Hematopoietic multipotent progenitor cell treated with erythropoietin and hydrocortisone succinate and interleukin-3 and kit ligand, for 4 days (in vitro differentiated cells): Measurements from ENCODE around the gene PCDHB9.
"Not testable (repeated sequence)": the region's sequence is repeated elsewhere in the genome, so short reads cannot be mapped to it uniquely, and the experiment has no call there.

Experiments
- DNase-seq: peaks from one replicate; pipeline ENCODE4 v3.0.0-alpha.2; 2015

The PCDHB9 gene

DNA sequence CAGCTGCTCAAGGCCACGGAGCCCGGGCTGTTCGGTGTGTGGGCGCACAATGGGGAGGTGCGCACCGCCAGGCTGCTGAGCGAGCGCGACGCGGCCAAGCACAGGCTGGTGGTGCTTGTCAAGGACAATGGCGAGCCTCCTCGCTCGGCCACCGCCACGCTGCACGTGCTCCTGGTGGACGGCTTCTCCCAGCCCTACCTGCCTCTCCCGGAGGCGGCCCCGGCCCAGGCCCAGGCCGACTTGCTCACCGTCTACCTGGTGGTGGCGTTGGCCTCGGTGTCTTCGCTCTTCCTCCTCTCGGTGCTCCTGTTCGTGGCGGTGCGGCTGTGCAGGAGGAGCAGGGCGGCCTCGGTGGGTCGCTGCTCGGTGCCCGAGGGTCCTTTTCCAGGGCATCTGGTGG is 2.2 kb downstream of the PCDHB9 start:
- not testable (repeated sequence) for DNase-seq

DNA sequence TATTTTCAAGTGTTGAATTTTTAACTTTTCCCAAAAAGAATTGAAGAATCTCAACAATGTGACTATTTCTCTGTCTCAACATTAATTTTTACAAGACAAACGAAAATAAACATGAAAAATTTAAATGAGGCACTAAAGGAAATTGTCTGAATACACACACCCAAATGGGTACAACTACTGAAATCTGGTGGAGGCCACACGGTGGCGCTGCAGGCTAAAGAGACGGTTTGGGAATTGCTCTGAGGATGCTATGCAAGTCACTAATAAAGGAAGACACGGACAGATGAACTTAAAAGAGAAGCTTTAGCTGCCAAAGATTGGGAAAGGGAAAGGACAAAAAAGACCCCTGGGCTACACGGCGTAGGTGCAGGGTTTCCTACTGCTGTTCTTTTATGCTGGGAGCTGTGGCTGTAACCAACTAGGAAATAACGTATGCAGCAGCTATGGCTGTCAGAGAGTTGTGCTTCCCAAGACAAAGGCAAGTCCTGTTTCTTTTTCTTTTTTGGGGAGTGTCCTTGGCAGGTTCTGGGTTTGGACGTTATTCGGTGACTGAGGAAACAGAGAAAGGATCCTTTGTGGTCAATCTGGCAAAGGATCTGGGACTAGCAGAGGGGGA is 5.3 kb downstream of the PCDHB9 start, which contains the start of gene PCDHB10:
Gene PCDHB10 (plus strand): TSS at position 244 of the 616 bp plus-strand sequence. CDS start 200 bp downstream, at position 444.
- peak; percentile 36 for DNase-seq

DNA sequence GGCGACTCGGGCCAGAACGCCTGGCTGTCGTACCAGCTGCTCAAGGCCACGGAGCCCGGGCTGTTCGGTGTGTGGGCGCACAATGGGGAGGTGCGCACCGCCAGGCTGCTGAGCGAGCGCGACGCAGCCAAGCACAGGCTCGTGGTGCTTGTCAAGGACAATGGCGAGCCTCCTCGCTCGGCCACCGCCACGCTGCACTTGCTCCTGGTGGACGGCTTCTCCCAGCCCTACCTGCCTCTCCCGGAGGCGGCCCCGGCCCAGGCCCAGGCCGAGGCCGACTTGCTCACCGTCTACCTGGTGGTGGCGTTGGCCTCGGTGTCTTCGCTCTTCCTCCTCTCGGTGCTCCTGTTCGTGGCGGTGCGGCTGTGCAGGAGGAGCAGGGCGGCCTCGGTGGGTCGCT is 7.4 kb downstream of the PCDHB9 start:
- DNase-seq, result not testable (repeated sequence)

DNA sequence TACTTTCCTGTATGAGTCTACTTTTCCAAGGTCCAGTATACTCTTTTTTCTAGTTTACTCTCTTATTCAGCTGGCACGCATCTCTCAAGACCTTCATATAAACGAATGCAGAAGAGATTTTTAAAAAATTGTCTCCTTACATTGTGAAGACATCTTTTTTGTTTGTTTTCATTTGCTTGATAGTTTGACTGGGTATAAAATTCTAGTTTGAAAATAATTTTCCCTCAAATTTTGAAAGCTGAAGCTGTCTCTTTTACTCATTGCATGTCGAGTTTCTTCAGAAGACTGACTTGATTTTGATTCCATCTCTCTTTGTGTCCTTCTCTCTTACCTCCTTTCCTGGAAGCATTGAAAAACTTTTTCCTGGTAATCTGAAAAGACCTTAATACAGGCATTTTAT is 9.4 kb downstream of the PCDHB9 start:
- DNase-seq, result no peak

DNA sequence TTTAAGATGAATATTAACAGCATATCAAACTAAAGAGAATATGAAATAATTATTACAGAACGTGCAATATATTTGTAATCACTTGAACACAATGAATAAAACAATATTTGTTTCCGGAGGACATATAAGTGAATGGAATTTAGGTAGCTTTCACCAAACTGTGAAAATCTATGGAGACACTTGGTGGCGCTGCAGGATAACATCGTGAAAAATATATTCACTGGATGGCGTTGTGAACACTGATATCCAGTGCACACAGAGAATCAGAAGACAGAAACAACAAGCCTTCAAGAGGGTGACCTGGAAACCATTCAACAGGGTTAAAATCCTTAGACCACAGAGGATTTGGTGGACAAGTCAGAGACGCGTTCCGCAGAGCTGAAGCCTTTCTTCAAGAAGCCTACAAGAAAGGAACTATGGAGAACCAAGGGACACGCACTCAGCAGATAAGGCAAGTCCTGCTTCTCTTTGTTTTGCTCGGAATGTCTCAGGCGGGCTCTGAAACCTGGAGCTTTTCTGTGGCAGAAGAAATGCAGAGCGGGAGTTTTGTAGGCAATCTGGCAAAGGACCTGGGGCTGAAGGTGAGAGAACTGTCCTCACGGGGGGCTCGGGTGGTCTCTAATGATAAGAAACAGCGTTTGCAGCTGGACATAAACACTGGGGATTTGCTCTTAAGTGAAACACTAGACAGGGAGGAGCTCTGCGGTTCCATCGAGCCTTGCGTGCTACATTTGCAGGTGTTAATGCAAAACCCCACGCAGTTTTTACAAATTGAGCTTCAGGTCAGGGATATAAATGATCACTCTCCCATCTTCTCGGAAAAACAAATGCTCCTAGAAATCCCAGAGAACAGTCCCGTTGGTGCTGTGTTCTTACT is 12.6 kb downstream of the PCDHB9 start, which contains the start of gene PCDHB11:
Gene PCDHB11 (plus strand): TSS at position 269 of the 877 bp plus-strand sequence. CDS start 148 bp downstream, at position 417.
- DNase-seq, result peak; percentile 13

DNA sequence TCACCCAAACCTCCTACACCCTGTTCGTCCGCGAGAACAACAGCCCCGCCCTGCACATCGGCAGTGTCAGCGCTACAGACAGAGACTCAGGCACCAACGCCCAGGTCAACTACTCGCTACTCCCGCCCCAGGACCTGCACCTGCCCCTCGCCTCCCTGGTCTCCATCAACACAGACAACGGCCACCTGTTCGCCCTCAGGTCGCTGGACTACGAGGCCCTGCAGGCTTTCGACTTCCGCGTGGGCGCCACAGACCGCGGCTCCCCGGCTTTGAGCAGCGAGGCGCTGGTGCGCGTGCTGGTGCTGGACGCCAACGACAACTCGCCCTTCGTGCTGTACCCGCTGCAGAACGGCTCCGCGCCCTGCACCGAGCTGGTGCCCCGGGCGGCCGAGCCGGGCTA is 14.2 kb downstream of the PCDHB9 start:
- not testable (repeated sequence) for DNase-seq

DNA sequence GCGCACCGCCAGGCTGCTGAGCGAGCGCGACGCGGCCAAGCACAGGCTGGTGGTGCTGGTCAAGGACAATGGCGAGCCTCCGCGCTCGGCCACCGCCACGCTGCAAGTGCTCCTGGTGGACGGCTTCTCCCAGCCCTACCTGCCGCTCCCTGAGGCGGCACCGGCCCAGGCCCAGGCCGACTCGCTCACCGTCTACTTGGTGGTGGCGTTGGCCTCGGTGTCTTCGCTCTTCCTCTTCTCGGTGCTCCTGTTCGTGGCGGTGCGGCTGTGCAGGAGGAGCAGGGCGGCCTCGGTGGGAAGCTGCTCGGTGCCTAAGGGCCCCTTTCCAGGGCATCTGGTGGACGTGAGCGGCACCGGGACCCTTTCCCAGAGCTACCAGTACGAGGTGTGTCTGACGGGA is 14.7 kb downstream of the PCDHB9 start:
- not testable (repeated sequence) for DNase-seq

DNA sequence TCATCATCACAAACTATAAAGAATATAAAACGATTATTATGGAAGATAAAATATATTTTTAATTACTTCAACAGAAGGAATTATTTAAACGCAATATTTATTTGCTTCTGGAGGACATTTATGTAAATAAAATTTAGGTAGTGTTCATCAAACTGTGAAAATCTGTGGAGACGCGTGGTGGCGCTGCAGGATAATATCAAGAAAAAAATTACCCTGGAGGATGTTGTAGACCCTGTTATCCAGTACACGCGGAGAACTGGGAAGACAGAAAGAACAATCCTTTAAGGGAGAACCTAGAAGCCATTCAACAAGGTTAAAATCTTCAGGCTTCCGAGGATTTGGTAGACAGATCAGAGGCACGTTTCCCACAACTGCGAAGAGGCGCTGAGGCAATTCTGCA is 21.5 kb downstream of the PCDHB9 start, which contains the start of gene PCDHB12:
Gene PCDHB12 (plus strand): TSS at position 242 of the 400 bp plus-strand sequence. CDS start 189 bp downstream, outside the sequence.
- DNase-seq, result peak; percentile 3

DNA sequence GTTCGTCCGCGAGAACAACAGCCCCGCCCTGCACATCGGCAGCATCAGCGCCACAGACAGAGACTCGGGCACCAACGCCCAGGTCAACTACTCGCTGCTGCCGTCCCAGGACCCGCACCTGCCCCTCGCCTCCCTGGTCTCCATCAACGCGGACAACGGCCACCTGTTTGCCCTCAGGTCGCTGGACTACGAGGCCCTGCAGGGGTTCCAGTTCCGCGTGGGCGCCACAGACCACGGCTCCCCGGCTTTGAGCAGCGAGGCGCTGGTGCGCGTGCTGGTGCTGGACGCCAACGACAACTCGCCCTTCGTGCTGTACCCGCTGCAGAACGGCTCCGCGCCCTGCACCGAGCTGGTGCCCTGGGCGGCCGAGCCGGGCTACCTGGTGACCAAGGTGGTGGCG is 23.3 kb downstream of the PCDHB9 start:
- DNase-seq, result not testable (repeated sequence)

DNA sequence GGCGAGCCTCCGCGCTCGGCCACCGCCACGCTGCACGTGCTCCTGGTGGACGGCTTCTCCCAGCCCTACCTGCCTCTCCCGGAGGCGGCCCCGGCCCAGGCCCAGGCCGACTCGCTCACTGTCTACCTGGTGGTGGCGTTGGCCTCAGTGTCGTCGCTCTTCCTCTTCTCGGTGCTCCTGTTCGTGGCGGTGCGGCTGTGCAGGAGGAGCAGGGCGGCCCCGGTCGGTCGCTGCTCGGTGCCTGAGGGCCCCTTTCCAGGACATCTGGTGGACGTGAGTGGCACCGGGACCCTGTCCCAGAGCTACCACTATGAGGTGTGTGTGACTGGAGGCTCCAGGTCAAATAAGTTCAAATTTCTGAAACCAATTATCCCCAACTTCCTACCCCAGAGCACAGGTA is 23.9 kb downstream of the PCDHB9 start:
- not testable (repeated sequence) for DNase-seq

DNA sequence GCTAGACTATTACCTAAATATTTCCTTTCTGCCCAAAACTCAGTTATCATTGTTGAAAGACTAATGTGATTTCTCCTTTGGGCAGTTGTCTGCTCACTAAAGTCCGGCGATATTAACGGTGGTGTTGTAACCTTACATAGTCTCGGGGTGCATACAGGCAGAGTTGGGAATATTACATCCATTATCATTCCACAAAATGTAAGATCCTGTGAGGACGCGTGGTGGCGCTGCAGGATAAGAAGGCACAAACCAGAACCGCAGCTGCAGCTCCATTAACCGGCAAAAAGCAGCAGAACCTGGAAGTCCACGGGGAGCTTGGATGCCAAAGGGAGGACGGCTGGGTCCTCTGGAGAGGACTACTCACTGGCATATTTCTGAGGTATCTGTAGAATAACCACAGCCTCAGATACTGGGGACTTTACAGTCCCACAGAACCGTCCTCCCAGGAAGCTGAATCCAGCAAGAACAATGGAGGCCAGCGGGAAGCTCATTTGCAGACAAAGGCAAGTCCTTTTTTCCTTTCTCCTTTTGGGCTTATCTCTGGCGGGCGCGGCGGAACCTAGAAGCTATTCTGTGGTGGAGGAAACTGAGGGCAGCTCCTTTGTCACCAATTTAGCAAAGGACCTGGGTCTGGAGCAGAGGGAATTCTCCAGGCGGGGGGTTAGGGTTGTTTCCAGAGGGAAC is 26.8 kb downstream of the PCDHB9 start, which contains the start of gene PCDHB13:
Gene PCDHB13 (plus strand): TSS at position 264 of the 684 bp plus-strand sequence. CDS start 205 bp downstream, at position 469.
- DNase-seq, result peak; percentile 20

DNA sequence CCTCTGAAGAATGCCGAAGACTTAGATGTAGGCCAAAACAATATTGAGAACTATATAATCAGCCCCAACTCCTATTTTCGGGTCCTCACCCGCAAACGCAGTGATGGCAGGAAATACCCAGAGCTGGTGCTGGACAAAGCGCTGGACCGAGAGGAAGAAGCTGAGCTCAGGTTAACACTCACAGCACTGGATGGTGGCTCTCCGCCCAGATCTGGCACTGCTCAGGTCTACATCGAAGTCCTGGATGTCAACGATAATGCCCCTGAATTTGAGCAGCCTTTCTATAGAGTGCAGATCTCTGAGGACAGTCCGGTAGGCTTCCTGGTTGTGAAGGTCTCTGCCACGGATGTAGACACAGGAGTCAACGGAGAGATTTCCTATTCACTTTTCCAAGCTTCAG is 27.6 kb downstream of the PCDHB9 start:
- not testable (repeated sequence) for DNase-seq

DNA sequence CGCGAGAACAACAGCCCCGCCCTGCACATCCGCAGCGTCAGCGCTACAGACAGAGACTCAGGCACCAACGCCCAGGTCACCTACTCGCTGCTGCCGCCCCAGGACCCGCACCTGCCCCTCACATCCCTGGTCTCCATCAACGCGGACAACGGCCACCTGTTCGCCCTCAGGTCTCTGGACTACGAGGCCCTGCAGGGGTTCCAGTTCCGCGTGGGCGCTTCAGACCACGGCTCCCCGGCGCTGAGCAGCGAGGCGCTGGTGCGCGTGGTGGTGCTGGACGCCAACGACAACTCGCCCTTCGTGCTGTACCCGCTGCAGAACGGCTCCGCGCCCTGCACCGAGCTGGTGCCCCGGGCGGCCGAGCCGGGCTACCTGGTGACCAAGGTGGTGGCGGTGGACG is 28.5 kb downstream of the PCDHB9 start:
- not testable (repeated sequence) for DNase-seq

DNA sequence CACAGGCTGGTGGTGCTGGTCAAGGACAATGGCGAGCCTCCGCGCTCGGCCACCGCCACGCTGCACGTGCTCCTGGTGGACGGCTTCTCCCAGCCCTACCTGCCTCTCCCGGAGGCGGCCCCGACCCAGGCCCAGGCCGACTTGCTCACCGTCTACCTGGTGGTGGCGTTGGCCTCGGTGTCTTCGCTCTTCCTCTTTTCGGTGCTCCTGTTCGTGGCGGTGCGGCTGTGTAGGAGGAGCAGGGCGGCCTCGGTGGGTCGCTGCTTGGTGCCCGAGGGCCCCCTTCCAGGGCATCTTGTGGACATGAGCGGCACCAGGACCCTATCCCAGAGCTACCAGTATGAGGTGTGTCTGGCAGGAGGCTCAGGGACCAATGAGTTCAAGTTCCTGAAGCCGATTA is 29.1 kb downstream of the PCDHB9 start:
- DNase-seq, result not testable (repeated sequence)

DNA sequence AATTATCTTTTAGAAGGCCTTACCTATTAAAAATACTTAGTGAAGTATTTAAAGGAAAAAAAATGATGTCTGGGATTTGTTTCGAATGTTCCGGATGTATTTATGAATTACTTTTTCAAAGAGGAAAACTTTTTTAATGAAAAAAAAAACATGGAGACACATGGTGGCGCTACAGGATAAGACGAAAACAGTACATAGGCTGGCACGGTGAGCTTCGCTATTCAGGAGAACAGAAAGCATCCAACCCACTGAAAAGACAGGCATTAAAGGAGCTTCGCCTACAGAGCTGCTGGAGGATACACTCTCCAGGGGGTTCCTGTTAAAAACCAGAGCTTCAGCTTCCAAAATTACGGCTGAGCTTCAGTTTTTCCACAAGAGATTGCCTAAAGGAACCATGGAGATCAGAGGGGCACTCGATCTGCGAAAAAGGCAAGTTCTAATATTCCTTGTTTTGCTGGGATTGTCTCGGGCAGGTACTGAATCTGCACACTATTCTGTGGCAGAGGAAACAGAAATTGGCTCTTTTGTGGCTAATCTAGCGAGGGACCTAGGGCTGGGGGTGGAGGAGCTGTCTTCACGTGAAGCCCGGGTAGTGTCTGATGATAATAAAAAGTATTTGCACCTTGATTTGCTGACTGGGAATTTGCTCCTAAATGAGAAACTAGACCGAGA is 36.3 kb downstream of the PCDHB9 start, which contains the start of gene PCDHB14:
Gene PCDHB14 (plus strand): TSS at position 232 of the 672 bp plus-strand sequence. CDS start 163 bp downstream, at position 395.
- peak; percentile 38 for DNase-seq

DNA sequence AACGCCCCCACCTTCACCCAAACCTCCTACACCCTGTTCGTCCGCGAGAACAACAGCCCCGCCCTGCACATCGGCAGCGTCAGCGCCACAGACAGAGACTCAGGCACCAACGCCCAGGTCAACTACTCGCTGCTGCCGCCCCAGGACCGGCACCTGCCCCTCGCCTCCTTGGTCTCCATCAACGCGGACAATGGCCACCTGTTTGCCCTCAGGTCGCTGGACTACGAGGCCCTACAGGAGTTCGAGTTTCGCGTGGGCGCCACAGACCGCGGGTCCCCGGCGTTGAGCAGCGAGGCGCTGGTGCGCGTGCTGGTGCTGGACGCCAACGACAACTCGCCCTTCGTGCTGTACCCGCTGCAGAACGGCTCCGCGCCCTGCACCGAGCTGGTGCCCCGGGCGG is 37.9 kb downstream of the PCDHB9 start:
- DNase-seq, result not testable (repeated sequence)

DNA sequence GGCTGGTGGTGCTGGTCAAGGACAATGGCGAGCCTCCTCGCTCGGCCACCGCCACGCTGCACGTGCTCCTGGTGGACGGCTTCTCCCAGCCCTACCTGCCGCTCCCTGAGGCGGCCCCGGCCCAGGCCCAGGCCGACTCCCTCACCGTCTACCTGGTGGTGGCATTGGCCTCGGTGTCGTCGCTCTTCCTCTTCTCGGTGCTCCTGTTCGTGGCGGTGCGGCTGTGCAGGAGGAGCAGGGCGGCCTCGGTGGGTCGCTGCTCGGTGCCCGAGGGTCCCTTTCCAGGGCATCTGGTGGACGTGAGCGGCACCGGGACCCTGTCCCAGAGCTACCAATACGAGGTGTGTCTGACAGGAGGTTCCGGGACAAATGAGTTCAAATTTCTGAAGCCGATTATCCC is 38.5 kb downstream of the PCDHB9 start:
- not testable (repeated sequence) for DNase-seq

DNA sequence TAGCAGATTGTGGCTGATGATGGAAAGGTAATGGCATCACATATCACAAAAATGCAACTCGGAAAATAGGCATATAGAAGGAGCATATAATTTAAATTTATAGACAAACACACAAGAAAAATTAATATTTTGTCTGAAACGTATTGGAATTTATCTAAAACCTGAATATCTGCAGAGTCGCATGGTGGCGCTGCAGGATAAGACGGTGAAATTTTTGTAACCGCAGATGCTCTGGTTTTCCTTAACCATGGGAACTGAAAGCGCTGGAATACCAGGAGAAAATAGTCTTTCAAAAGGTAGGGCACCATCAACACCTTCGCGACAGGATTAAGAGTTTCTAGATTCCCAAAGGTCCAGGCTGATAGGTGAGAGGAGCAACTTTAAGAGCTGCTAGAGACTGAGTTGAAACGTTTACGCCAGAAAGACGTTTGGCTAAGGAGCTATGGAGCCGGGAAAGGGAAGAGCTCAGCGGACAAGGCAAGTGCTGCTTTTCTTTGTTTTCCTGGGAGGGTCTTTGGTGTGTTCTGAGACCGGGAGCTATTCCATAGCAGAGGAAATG is 47.2 kb downstream of the PCDHB9 start:
- no peak for DNase-seq

DNA sequence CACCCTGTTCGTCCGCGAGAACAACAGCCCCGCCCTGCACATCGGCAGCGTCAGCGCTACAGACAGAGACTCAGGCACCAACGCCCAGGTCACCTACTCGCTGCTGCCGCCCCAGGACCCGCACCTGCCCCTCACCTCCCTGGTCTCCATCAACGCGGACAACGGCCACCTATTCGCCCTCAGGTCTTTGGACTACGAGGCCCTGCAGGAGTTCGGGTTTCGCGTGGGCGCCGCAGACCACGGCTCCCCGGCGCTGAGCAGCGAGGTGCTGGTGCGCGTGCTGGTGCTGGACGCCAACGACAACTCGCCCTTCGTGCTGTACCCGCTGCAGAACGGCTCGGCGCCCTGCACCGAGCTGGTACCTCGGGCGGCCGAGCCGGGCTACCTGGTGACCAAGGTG is 49.0 kb downstream of the PCDHB9 start:
- not testable (repeated sequence) for DNase-seq

DNA sequence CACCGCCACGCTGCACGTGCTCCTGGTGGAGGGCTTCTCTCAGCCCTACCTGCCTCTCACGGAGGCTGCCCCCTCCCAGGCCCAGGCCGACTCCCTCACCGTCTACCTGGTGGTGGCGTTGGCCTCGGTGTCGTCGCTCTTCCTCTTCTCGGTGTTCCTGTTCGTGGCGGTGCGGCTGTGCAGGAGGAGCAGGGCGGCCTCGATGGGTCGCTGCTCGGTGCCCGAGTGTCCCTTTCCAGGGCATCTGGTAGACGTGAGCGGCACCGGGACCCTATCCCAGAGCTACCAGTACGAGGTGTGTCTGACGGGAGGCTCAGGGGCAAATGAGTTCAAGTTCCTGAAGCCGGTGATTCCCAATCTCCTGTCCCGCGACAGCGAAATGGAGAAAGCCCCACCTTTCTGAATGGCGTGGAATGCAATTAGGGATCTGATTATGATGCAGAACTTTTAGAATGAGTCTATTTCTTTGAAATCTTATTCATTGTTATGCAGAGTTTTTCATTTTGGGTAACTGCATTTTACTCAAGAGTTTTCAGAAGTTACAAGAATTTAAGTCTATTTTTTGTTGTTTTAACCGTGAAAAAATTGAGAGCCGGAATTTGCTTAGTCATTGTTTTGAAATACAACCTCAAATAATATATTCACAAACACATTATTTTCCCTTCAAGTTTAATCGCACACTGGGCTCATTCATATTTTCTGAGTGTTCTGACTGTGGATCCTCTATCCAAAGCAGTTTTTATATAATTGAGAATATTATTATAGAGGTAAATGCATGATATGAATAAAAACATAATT is 49.8 kb downstream of the PCDHB9 start:
- DNase-seq, result no peak
